Measurements from ENCODE around the gene SGPP2.

- TF ChIP-seq CTCF (IDR thresholded peaks at IDR 0.05) (no peak), POLR2A (IDR thresholded peaks at IDR 0.05) (no peak)
These were observed 82.0 kb downstream of the SGPP2 start for GRCh38 chr2:222506230-222506935.
